ENCODE results near the gene TCAP. TPM values are rescaled to one million over a fixed set of nuclear protein-coding genes. Genes with fewer than 3 reads are reported as not detected.

The TCAP gene
- total and polyA plus RNA-seq, 2 experiments from 2014 or later: 79.1 to 105 TPM

DNA sequence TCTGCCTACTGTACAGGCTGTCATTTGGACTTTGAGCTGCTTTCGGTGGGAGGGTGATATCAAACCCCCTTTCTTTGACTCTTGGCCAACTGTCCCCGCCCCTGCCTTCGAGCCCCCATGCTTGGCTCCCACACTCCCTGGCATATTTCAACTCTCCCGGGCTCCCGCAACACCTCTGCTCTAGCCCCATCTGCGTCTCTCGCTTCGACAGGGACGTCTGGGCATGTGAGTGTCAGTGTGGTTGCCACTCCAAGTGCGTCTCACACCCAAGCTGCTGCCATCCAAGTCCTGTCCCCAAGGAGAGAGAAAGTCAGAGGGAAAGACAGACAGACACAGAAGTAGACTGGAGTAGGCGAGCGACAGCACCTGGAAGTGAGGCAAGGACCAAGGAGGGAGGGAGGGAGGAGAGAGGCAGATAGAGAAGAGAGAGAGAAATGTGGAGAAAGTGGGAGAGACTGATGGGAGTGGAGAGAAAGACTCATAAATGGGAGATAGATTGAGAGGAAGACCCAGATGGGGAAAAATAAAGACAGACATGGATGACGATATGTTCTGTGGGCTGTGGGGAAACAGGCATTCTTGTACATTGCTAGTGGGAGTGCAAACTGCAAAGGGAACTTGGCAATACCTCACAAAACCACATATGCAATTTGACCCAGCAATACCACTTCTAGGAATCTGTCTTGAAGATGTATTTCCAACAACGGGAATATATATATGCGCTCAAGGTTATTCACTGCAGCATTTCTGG is 16.4 kb upstream of the TCAP start:
- peak in 1 of 2 donors; percentile 69 for DNase-seq (ENCODE audit: low read depth in 1 of 2, low spot score in 1 of 2)
- Histone ChIP-seq H3K4me1 (ENCODE audit: low read depth) (peaks cover 28% of the 10 kb centered on the region), H3K36me3 (no peaks in the 10 kb centered on the region), H3K27me3 (no peaks in the 10 kb centered on the region), H3K4me3 (no peak overlapping the region), H3K9me3 (ENCODE audit: low read depth) (no peaks in the 10 kb centered on the region), H3K27ac (no peak overlapping the region)
- TF ChIP-seq CTCF (IDR thresholded peaks at IDR 0.05; ENCODE audit: low read depth, low read length): no peak

- Histone ChIP-seq H3K9me3 (ENCODE audit: low read depth) (no peaks in the 10 kb centered on the region), H3K4me3 (no peak overlapping the region), H3K27ac (no peak overlapping the region), H3K4me1 (ENCODE audit: low read depth) (peaks cover 17% of the 10 kb centered on the region), H3K27me3 (no peaks in the 10 kb centered on the region), H3K36me3 (no peaks in the 10 kb centered on the region)
- TF ChIP-seq CTCF (IDR thresholded peaks at IDR 0.05; ENCODE audit: low read depth, low read length): no peak
- DNase-seq (ENCODE audit: low read depth in 1 of 2, low spot score in 1 of 2): no peak
These were observed 15.0 kb upstream of the TCAP start for GRCh38 chr17:39650121-39650579.

DNA sequence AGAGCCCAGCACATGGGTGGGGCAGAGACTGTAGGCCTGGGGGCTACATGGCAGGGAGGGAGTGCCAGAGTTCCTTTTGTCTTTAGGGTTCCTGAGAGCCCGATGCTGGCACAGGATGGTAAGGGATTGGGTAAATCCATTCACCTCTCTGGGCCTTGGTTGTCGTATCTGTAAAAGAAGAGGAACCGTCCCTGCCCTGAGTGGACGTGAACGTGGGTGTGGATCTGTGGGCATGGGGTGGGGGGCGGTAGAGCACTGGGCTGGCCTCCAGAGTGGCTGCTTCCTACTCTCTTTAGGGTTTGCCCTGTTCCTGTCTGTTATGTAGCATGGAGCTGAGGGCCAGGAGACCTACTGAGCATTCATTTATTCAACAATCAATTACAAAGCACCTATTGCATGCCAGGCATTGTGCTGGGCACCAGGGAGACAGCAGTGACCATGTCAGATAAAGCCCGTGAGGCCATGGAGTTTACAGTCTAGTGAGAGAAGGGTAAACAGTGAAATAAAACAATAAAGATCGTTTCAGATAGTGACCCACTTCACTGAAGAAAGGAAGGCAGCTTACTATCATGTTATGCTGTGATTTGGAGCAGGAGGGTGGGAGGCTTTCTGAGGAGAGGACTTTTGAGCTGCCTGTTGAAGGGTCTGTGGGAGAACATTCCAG is 13.1 kb upstream of the TCAP start:
- no peaks in the 10 kb centered on the region for H3K9me3 ChIP-seq (ENCODE audit: low read depth)
- H3K36me3 ChIP-seq: no peaks in the 10 kb centered on the region
- TF ChIP-seq CTCF (IDR thresholded peaks at IDR 0.05; ENCODE audit: low read depth, low read length): no peak
- peaks cover 16% of the 10 kb centered on the region for H3K4me1 ChIP-seq (ENCODE audit: low read depth)
- DNase-seq (ENCODE audit: low read depth in 1 of 2, low spot score in 1 of 2): no peak
- no peak overlapping the region for H3K4me3 ChIP-seq
- H3K27ac ChIP-seq: peak overlapping the region; percentile 91
- H3K27me3 ChIP-seq: no peaks in the 10 kb centered on the region

DNA sequence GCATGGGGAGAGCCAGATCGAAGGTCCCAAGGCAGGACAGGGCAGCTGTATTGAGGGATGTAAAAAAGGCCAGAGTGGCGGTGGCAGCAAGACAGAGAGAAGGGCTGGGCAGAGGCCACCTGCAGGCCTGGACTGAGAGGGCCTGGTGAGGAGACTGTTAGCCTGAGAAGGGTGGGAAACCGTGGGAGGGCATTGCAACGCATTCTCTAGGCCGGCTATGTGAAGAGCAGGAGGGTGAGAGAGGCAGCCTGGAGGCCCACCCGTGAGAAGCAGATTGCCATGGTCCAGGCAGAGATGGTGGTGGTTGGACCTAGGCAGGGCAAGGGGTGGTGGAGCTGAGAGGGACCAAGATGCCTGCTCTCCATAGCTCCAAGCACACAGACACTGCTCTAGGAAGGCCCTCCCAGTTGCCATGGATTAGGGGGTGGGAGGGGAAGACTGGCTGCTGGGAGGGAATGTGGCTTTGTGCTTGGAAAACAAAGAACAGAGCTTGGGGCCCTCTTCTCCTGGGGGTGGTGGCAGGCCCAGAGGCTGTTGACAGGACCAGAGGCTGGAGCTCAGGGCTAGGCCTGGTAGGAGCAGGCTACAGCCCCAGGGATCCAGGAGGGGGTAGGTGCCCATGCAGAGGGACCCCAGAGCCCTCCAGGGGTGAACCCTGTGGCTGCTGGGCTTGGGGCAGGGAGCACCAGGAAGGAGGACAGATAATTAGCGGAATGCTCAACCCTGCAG is 12.4 kb upstream of the TCAP start:
- DNase-seq (ENCODE audit: low read depth in 1 of 2, low spot score in 1 of 2): peak in 1 of 2 donors; percentile 66
- Histone ChIP-seq H3K4me3 (no peak overlapping the region), H3K9me3 (ENCODE audit: low read depth) (no peaks in the 10 kb centered on the region), H3K4me1 (ENCODE audit: low read depth) (peaks cover 16% of the 10 kb centered on the region), H3K27ac (peak overlapping the region; percentile 91), H3K27me3 (no peaks in the 10 kb centered on the region), H3K36me3 (no peaks in the 10 kb centered on the region)
- no peak for TF ChIP-seq CTCF (IDR thresholded peaks at IDR 0.05; ENCODE audit: low read depth, low read length)

DNA sequence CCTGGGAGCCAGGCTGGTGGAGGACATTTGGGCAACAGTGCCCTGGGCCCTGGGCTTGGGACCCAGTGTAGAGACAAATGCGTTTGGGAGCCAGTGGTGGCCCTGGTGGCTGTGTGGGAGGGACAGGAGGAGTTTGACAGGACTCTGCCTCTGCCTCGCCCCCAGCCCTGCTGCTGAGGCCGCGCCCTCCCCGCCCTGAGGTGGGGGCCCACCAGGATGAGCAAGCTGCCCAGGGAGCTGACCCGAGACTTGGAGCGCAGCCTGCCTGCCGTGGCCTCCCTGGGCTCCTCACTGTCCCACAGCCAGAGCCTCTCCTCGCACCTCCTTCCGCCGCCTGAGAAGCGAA is 11.9 kb upstream of the TCAP start:
- DNase-seq (ENCODE audit: low read depth in 1 of 2, low spot score in 1 of 2): no peak
- Histone ChIP-seq H3K36me3 (no peaks in the 10 kb centered on the region), H3K4me3 (no peak overlapping the region), H3K27ac (peak overlapping the region; percentile 91), H3K9me3 (ENCODE audit: low read depth) (no peaks in the 10 kb centered on the region), H3K4me1 (ENCODE audit: low read depth) (peaks cover 16% of the 10 kb centered on the region), H3K27me3 (no peaks in the 10 kb centered on the region)
- TF ChIP-seq CTCF (IDR thresholded peaks at IDR 0.05; ENCODE audit: low read depth, low read length): no peak
